ENCODE measurements around the gene PDE11A.

DNA sequence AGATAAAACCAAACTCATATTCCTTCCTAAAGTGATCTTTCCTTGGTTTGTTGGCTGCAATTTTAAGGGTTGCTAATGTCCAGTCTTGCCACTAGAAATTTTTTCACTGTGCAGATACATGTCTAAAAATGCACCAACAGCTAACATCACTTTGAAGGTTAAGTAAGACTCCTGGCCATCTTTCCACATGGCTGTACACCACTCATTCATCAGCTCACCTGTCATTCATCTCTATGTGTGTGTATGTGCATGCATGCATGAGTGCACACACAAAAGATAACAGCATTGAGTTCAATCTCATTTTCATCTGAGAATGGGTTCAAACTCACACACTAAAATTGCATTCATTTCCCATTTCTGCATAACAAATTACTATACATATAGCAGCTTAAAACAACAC is 203.8 kb downstream of the PDE11A start:
- TF ChIP-seq, protein P1, sequence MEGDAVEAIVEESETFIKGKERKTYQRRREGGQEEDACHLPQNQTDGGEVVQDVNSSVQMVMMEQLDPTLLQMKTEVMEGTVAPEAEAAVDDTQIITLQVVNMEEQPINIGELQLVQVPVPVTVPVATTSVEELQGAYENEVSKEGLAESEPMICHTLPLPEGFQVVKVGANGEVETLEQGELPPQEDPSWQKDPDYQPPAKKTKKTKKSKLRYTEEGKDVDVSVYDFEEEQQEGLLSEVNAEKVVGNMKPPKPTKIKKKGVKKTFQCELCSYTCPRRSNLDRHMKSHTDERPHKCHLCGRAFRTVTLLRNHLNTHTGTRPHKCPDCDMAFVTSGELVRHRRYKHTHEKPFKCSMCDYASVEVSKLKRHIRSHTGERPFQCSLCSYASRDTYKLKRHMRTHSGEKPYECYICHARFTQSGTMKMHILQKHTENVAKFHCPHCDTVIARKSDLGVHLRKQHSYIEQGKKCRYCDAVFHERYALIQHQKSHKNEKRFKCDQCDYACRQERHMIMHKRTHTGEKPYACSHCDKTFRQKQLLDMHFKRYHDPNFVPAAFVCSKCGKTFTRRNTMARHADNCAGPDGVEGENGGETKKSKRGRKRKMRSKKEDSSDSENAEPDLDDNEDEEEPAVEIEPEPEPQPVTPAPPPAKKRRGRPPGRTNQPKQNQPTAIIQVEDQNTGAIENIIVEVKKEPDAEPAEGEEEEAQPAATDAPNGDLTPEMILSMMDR (IDR thresholded peaks at IDR 0.05), result no peak
- no peak for TF ChIP-seq POLR2A (IDR thresholded peaks at IDR 0.05)

Measured in adrenal gland (tissue), 5 donors.